Metanephros (tissue), 2 donors: ENCODE results near the gene DEFB131B. TPM values are rescaled to one million over a fixed set of nuclear protein-coding genes. Genes with fewer than 3 reads are reported as not detected.

Experiments used
- small RNA-seq: library from RNA; depleted of rRNA; stranded (forward); fragments of <200 nt; gene quantifications from one replicate; pipeline ENCODE3, GENCODE V24; 2014; ENCODE audit warnings: low replicate concordance
- total RNA-seq: library from RNA; depleted of rRNA; stranded (reverse); fragments of >200 nt; gene quantifications from one replicate; pipeline ENCODE4 v1.2.3, GENCODE V29; 2014

The DEFB131B gene
- total RNA-seq = not detected

GRCh38 chr11:71878059-71878458, at the start of gene DEFB131B:
TSS of gene DEFB131B (plus strand) at chr11:71878453. CDS start at chr11:71878453, 0 bp downstream.

DNA sequence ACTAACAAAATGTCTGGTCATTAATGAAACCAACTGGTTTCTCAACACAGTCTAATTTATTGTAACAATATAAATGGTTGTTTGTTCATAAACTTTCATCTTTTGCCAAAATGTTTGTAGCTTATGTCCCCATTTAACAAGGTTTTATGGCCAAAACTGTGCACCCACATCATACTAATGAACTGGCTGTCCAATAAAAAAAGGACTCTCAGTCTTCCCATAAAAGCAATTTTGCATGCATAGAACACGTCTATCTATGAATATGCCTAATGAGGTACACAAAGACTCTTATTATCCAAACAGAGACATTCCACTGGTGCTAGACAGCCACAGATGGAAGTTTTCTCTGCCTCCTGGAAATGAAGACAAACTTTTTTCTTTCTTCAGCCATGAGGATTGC, 45.4 kb upstream of the DEFB131B start, which contains the start of gene DEFB108B:
Gene DEFB108B, plus strand, starts transcription at position 390 of the 400 bp plus-strand sequence. Its CDS starts 0 bp downstream, at position 390.

GRCh38 chr11:71927820-71928736, 49.8 kb downstream of the DEFB131B start, which contains the start of gene XNDC1N:
TSS of gene XNDC1N (minus strand) at chr11:71928594. CDS start at chr11:71923353, 5,241 bp downstream.

GRCh38 chr11:71928737-71929443, 50.6 kb downstream of the DEFB131B start, which contains the start of gene RNF121:
TSS of gene RNF121 (plus strand) at chr11:71929046. CDS start at chr11:71929062, 16 bp downstream.

Small RNA genes within 50 kb of the gene (small RNA-seq; reads per million reads assigned to genes)
- not detected for gene RNA5SP342

Other genes starting within 250 kb of the DEFB131B start
- gene DEFB108B, start 45.3 kb upstream of the DEFB131B start, total RNA-seq = not detected
- 14.9 TPM for gene XNDC1N, start 50.1 kb downstream of the DEFB131B start, total RNA-seq
- gene RNF121, start 50.6 kb downstream of the DEFB131B start, total RNA-seq = 33.5 TPM
- 4.9 TPM for gene IL18BP, start 120.5 kb downstream of the DEFB131B start, total RNA-seq
- gene NUMA1, start 202.1 kb downstream of the DEFB131B start, total RNA-seq = 313 TPM
- 11.5 TPM for gene LRRC51, start 202.4 kb downstream of the DEFB131B start, total RNA-seq
- gene LAMTOR1, start 224.8 kb downstream of the DEFB131B start, total RNA-seq = 85.5 TPM
- not detected for gene TOMT, start 227.5 kb downstream of the DEFB131B start, total RNA-seq
- gene ANAPC15, start 234.2 kb downstream of the DEFB131B start, total RNA-seq = 11.7 TPM